Thyroid gland (tissue), 4 donors: ENCODE results near the gene CDH4.

Experiments
- CTCF ChIP-seq, 6 experiments: fragments of 200-600 bp in 3 of 6; fragments of 450-650 bp in 3 of 6; sonication (generic) in 3 of 6; IDR thresholded peaks; one replicate each; pipeline ENCODE4 v1.5.1; 2016 to 2019; ENCODE audit warnings: antibody characterized with exemption in 6 of 6, mild to moderate bottlenecking in 2 of 6, inconsistent platforms in 1 of 6, moderate library complexity in 1 of 6
- POLR2A ChIP-seq, 2 donors: fragments of 450-650 bp; IDR thresholded peaks; one replicate each; pipeline ENCODE4 v1.6.1; 2017; ENCODE audit warnings: antibody characterized with exemption in 2 of 2, mild to moderate bottlenecking in 2 of 2, moderate library complexity in 1 of 2

GRCh38 chr20:61728326-61728725, 476.3 kb downstream of the CDH4 start:
- TF ChIP-seq CTCF (IDR thresholded peaks at IDR 0.05) = no peak
- no peak for TF ChIP-seq POLR2A (IDR thresholded peaks at IDR 0.05)
